Fibroblast of lung (primary cell): ENCODE measurements around the gene TTLL11. TPM values are rescaled to one million over a fixed set of nuclear protein-coding genes. Genes with fewer than 3 reads are reported as not detected.

Experiments used
- DNase-seq, 2 donors: peaks; one replicate each; pipeline versions ENCODE4 v3.0.0 to v3.0.0-alpha.2; 2010; ENCODE audit warnings: low read depth in 2 of 2
- H2AFZ ChIP-seq: 2 replicates; pipeline ENCODE4 v1.5.1; 2012; ENCODE audit warnings: low read length, control low read depth, inconsistent platforms
- H3K27ac ChIP-seq: 2 replicates; pipeline ENCODE4 v1.5.1; 2011; ENCODE audit warnings: low read length, control low read depth; ENCODE audit not compliant: insufficient read depth
- H3K27me3 ChIP-seq: 2 replicates; pipeline ENCODE4 v1.5.1; 2011; ENCODE audit warnings: mild to moderate bottlenecking, low read length; ENCODE audit not compliant: control insufficient read depth, insufficient read depth
- H3K36me3 ChIP-seq: 2 replicates; pipeline ENCODE4 v1.5.1; 2011; ENCODE audit warnings: low read length; ENCODE audit not compliant: control insufficient read depth, insufficient read depth
- H3K4me1 ChIP-seq: 2 replicates; pipeline ENCODE4 v1.5.1; 2011; ENCODE audit warnings: low read length; ENCODE audit not compliant: control insufficient read depth, insufficient read depth; ENCODE audit errors: extremely low read depth
- H3K4me2 ChIP-seq: 2 replicates; pipeline ENCODE4 v1.5.1; 2011; ENCODE audit warnings: low read length, control low read depth; ENCODE audit not compliant: insufficient read depth; ENCODE audit errors: extremely low read depth
- H3K4me3 ChIP-seq, 4 experiments: fragments of 200-600 bp in 1 of 4; sonication (generic) in 1 of 4; replicated peaks in 1 of 4; 2 replicates each; pipeline ENCODE4 v1.5.1; 2011 to 2016; ENCODE audit warnings: low read length in 4 of 4, low read depth in 3 of 4, mild to moderate bottlenecking in 3 of 4, control low read depth in 2 of 4, inconsistent platforms in 1 of 4, mixed read lengths in 1 of 4; ENCODE audit not compliant: insufficient read depth in 1 of 4; ENCODE audit errors: control extremely low read depth in 1 of 4
- H3K79me2 ChIP-seq: 2 replicates; pipeline ENCODE4 v1.5.1; 2012; ENCODE audit warnings: mild to moderate bottlenecking, low read length, inconsistent platforms; ENCODE audit not compliant: control insufficient read depth, insufficient read depth
- H3K9ac ChIP-seq: 2 replicates; pipeline ENCODE4 v1.5.1; 2011; ENCODE audit warnings: mild to moderate bottlenecking, low read length, control low read depth; ENCODE audit not compliant: insufficient read depth
- H3K9me3 ChIP-seq: 2 replicates; pipeline ENCODE4 v1.5.1; 2012; ENCODE audit warnings: low read depth, low read length; ENCODE audit not compliant: control insufficient read depth, insufficient read depth
- H4K20me1 ChIP-seq: 2 replicates; pipeline ENCODE4 v1.5.1; 2011; ENCODE audit warnings: low read length; ENCODE audit not compliant: control insufficient read depth, insufficient read depth; ENCODE audit errors: extremely low read depth
- EZH2 ChIP-seq: IDR thresholded peaks from 2 replicates; pipeline ENCODE4 v1.5.1; 2012; ENCODE audit warnings: low read length, control low read depth, mild to moderate bottlenecking; ENCODE audit errors: missing control alignments
- polyA minus RNA-seq: library from RNA; depleted of rRNA, polyadenylated mRNA; stranded (reverse); fragments of >200 nt; gene quantifications from 2 replicates; pipeline ENCODE4 v1.2.3, GENCODE V29; 2011; ENCODE audit warnings: low replicate concordance
- polyA plus RNA-seq, 2 donors: library from polyadenylated mRNA; depleted of rRNA in 1 of 2; stranded (reverse) in 1 of 2; unstranded in 1 of 2; fragments of >200 nt; gene quantifications; 2 replicates each; pipeline ENCODE4 v1.2.1, GENCODE V29; 2011 to 2012; ENCODE audit warnings: missing spikeins in 1 of 2
- total RNA-seq: library from RNA; depleted of rRNA; stranded (reverse); fragments of >200 nt; gene quantifications from 2 replicates; pipeline ENCODE4 v1.2.1, GENCODE V29; 2014
- TF ChIP-seq, protein P1 (sequence below), 2 donors: IDR thresholded peaks in 1 of 2; conservative IDR thresholded peaks in 1 of 2; 1 replicate in 1 of 2; 2 replicates in 1 of 2; pipeline ENCODE4 v1.5.1; 2011 to 2012; ENCODE audit warnings: low read length in 2 of 2, control low read depth in 1 of 2, inconsistent platforms in 1 of 2, low read depth in 1 of 2, mild to moderate bottlenecking in 1 of 2

TTLL11 gene, protein sequence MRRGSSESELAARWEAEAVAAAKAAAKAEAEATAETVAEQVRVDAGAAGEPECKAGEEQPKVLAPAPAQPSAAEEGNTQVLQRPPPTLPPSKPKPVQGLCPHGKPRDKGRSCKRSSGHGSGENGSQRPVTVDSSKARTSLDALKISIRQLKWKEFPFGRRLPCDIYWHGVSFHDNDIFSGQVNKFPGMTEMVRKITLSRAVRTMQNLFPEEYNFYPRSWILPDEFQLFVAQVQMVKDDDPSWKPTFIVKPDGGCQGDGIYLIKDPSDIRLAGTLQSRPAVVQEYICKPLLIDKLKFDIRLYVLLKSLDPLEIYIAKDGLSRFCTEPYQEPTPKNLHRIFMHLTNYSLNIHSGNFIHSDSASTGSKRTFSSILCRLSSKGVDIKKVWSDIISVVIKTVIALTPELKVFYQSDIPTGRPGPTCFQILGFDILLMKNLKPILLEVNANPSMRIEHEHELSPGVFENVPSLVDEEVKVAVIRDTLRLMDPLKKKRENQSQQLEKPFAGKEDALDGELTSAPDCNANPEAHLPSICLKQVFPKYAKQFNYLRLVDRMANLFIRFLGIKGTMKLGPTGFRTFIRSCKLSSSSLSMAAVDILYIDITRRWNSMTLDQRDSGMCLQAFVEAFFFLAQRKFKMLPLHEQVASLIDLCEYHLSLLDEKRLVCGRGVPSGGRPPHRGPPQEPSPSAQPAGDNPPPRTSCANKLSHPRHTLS
- total RNA-seq = 3.9 and 4.8 TPM in 2 replicates
- 3.9 and 5.4 TPM in 2 replicates for polyA plus RNA-seq
- 3.7 and 4.9 TPM in 2 replicates for polyA plus RNA-seq (2012)
- polyA minus RNA-seq = 3.8 and 9.6 TPM in 2 replicates

DNA sequence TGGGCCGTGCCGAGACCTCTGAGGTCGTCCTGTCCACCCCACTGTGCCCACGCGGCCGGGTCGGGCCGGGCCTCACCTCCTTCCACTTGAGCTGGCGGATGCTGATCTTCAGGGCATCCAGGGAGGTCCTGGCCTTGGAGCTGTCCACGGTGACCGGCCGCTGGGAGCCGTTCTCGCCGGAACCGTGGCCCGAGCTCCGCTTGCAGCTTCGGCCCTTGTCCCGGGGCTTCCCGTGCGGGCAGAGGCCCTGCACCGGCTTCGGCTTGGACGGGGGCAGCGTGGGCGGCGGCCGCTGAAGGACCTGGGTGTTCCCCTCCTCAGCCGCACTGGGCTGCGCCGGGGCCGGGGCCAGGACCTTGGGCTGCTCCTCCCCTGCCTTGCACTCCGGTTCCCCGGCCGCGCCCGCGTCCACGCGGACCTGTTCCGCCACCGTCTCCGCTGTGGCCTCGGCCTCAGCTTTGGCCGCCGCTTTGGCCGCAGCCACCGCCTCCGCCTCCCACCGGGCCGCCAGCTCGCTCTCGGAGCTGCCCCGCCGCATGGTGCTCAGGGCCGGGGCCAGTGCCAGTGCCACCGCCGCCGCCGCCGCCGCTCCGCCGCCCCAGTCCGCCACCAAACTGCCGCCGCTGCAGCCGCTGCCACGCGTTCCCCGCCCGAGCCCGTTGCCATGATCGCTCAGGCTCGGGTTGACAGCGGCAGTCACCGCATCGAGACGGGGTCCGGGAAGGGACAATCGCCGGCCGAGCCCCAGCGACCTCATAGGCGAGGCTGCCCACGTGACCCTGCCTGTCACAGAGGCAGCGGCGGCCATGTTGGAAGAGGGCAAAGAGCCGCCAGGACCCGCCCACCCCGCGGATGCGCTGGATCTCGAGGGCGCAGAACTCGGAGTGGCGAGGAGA is at the start of gene TTLL11:
Gene TTLL11, minus strand, starts transcription at position 698 of the 896 bp plus-strand sequence. Its CDS starts 160 bp downstream, at position 538.
- H3K9me3 ChIP-seq = no peaks in the 10 kb centered on the region

DNA sequence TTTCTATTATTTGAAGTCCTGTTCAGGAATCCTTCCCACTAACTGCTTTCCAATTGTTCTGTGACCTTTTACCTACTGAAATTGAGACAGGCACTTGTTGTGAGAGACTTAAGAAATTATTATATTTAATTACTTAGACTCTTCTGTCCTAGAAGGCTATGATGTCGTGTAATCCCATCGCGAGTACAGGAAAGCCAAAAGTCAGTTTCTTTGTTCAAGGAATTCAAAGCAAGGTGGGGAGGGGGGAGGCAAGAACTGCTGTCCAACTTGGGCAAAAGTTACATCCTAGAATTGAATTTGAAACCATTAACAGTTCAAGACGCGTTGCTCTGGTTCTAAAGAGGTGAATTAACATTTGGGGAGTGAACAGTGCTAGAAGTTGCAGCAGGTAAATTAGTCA is 48.6 kb upstream of the TTLL11 start:
- Histone ChIP-seq H3K9ac (no peak overlapping the region), H3K79me2 (no peaks in the 10 kb centered on the region), H3K4me3 (no peak overlapping the region), H3K36me3 (peaks cover 2% of the 10 kb centered on the region), H3K4me1 (no peaks in the 10 kb centered on the region), H4K20me1 (peaks cover 2% of the 10 kb centered on the region), H3K27me3 (no peaks in the 10 kb centered on the region), H2AFZ (no peak overlapping the region), H3K9me3 (no peaks in the 10 kb centered on the region), H3K27ac (no peak overlapping the region), H3K4me2 (no peak overlapping the region)
- DNase-seq = no peak
- no peak for TF ChIP-seq EZH2
- TF ChIP-seq, protein P1, sequence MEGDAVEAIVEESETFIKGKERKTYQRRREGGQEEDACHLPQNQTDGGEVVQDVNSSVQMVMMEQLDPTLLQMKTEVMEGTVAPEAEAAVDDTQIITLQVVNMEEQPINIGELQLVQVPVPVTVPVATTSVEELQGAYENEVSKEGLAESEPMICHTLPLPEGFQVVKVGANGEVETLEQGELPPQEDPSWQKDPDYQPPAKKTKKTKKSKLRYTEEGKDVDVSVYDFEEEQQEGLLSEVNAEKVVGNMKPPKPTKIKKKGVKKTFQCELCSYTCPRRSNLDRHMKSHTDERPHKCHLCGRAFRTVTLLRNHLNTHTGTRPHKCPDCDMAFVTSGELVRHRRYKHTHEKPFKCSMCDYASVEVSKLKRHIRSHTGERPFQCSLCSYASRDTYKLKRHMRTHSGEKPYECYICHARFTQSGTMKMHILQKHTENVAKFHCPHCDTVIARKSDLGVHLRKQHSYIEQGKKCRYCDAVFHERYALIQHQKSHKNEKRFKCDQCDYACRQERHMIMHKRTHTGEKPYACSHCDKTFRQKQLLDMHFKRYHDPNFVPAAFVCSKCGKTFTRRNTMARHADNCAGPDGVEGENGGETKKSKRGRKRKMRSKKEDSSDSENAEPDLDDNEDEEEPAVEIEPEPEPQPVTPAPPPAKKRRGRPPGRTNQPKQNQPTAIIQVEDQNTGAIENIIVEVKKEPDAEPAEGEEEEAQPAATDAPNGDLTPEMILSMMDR (conservative IDR thresholded peaks at IDR 0.05 in 1 of 2, IDR thresholded peaks at IDR 0.05 in 1 of 2; ENCODE audit: low read depth in 1 of 2, low read length in 2 of 2) = no peak

More for the DNA sequence above, at the start of gene TTLL11:
- peak within 1 kb of the TSS; percentile 49 for H3K27ac ChIP-seq
- H2AFZ ChIP-seq = peak within 1 kb of the TSS; percentile 54
- no peaks in the 10 kb centered on the region for H3K36me3 ChIP-seq
- no peaks in the 10 kb centered on the region for H4K20me1 ChIP-seq
- peak within 1 kb of the TSS; percentile 73 for H3K9ac ChIP-seq
- DNase-seq = peak; percentile 92 to 93
- TF ChIP-seq EZH2 = no peak
- TF ChIP-seq, protein P1 (conservative IDR thresholded peaks at IDR 0.05 in 1 of 2, IDR thresholded peaks at IDR 0.05 in 1 of 2; ENCODE audit: low read depth in 1 of 2, low read length in 2 of 2) = no peak
- H3K79me2 ChIP-seq = peaks cover 24% of the 10 kb centered on the region
- peaks cover 15% of the 10 kb centered on the region for H3K4me1 ChIP-seq
- peak within 1 kb of the TSS; percentile 95 for H3K4me2 ChIP-seq
- H3K27me3 ChIP-seq = peaks cover 6% of the 10 kb centered on the region
- peak within 1 kb of the TSS; percentile 71 to 83 (median 78) for H3K4me3 ChIP-seq
